Upper lobe of right lung (tissue), 1 donor: Measurements from ENCODE around the gene ATOH7. TPM values are rescaled to one million over a fixed set of nuclear protein-coding genes. Genes with fewer than 3 reads are reported as not detected.
"Not testable (repeated sequence)": the region's sequence is repeated elsewhere in the genome, so short reads cannot be mapped to it uniquely, and the experiment has no call there.

Experiments used
- ATAC-seq: fragments of 200-7000 bp; cut with Tn5 transposase; one replicate; pipeline ENCODE4 v1.9.1; 2020; ENCODE audit warnings: mild to moderate bottlenecking, moderate library complexity
- DNase-seq: peaks from one replicate; pipeline ENCODE4 v3.0.0-alpha.2; 2020
- H3K27ac ChIP-seq: fragments of 200-600 bp; one replicate; pipeline ENCODE4 v1.8.0; 2022
- H3K27me3 ChIP-seq: fragments of 200-600 bp; one replicate; pipeline ENCODE4 v1.8.0; 2022; ENCODE audit warnings: mild to moderate bottlenecking
- H3K36me3 ChIP-seq: fragments of 200-600 bp; one replicate; pipeline ENCODE4 v1.8.0; 2022
- H3K4me1 ChIP-seq: fragments of 200-600 bp; one replicate; pipeline ENCODE4 v1.8.0; 2022
- H3K4me3 ChIP-seq: fragments of 200-600 bp; one replicate; pipeline ENCODE4 v1.8.0; 2022; ENCODE audit warnings: mild to moderate bottlenecking
- H3K9me3 ChIP-seq: fragments of 200-600 bp; one replicate; pipeline ENCODE4 v1.8.0; 2022
- CTCF ChIP-seq: fragments of 200-600 bp; IDR thresholded peaks from one replicate; pipeline ENCODE4 v1.8.0; 2022; ENCODE audit warnings: antibody characterized with exemption
- intact Hi-C: fragments of 100-400 bp; cut with DNase I; formaldehyde crosslinking; loops from one replicate; pipeline ENCODE4 v1.11.0; 2022
- long read RNA-seq: library from polyadenylated mRNA; unstranded; transcript quantifications from one replicate; pipeline ENCODE4 v2.0.0, GENCODE V29; 2021
- total RNA-seq: library from RNA; stranded (reverse); fragmentation: NEBNext Ultra II Directional; extraction: Animal tissue kit (Norgen Biotek cat#: 25700); gene quantifications from one replicate; pipeline ENCODE4 v1.2.1, GENCODE V29; 2021
- donor health status: DM: no; HTN: yes; CAD: no; lungs with severe emphysema.

ATOH7 gene
- not detected for total RNA-seq
- long read RNA-seq = 0 reads

- ATAC-seq (no peak), DNase-seq (no peak)
- Histone ChIP-seq H3K36me3 (no peaks in the 10 kb centered on the region), H3K4me3 (peak within 1 kb of the TSS; percentile 66), H3K27ac (peak within 1 kb of the TSS; percentile 30), H3K4me1 (peaks cover 13% of the 10 kb centered on the region), H3K27me3 (peaks cover 13% of the 10 kb centered on the region), H3K9me3 (no peaks in the 10 kb centered on the region)
- intact Hi-C loops = no loop called here
- TF ChIP-seq CTCF = no peak
Measured at GRCh38 chr10:68231817-68232251, at the start of gene ATOH7. ATOH7 (minus strand) TSS chr10:68232113; CDS start chr10:68231677, 436 bp downstream.

- H3K9me3 ChIP-seq = no peaks in the 10 kb centered on the region
- H3K36me3 ChIP-seq = no peaks in the 10 kb centered on the region
- H3K4me3 ChIP-seq = no peak overlapping the region
- H3K27ac ChIP-seq = no peak overlapping the region
- intact Hi-C loops = no loop called here
- TF ChIP-seq CTCF = no peak
- DNase-seq (no peak), ATAC-seq (no peak)
- no peaks in the 10 kb centered on the region for H3K27me3 ChIP-seq
- H3K4me1 ChIP-seq = no peaks in the 10 kb centered on the region
Measured at GRCh38 chr10:68280758-68281157, 48.8 kb upstream of the ATOH7 start.

GRCh38 chr10:68278906-68279753 is 47.2 kb upstream of the ATOH7 start:
- DNase-seq, H3K4me3 ChIP-seq, H3K36me3 ChIP-seq, H3K4me1 ChIP-seq, H3K27ac ChIP-seq, intact Hi-C loops, H3K9me3 ChIP-seq, ATAC-seq, H3K27me3 ChIP-seq: not testable (repeated sequence)

- H3K36me3 ChIP-seq, H3K27me3 ChIP-seq, H3K4me1 ChIP-seq, H3K9me3 ChIP-seq, ATAC-seq, H3K27ac ChIP-seq, H3K4me3 ChIP-seq, intact Hi-C loops, DNase-seq: not testable (repeated sequence)
Measured at GRCh38 chr10:68277814-68278213, 45.9 kb upstream of the ATOH7 start.

- H3K4me3 ChIP-seq = no peak overlapping the region
- TF ChIP-seq CTCF = no peak
- intact Hi-C loops = no loop called here
- no peaks in the 10 kb centered on the region for H3K27me3 ChIP-seq
- H3K36me3 ChIP-seq = no peaks in the 10 kb centered on the region
- DNase-seq (no peak), ATAC-seq (no peak)
- no peaks in the 10 kb centered on the region for H3K4me1 ChIP-seq
- H3K9me3 ChIP-seq = no peaks in the 10 kb centered on the region
- no peak overlapping the region for H3K27ac ChIP-seq
Measured at GRCh38 chr10:68276224-68276623, 44.3 kb upstream of the ATOH7 start.

GRCh38 chr10:68275600-68276126 is 43.8 kb upstream of the ATOH7 start:
- no peak overlapping the region for H3K27ac ChIP-seq
- H3K9me3 ChIP-seq = no peaks in the 10 kb centered on the region
- DNase-seq (no peak), ATAC-seq (no peak)
- no peaks in the 10 kb centered on the region for H3K36me3 ChIP-seq
- no peaks in the 10 kb centered on the region for H3K27me3 ChIP-seq
- H3K4me3 ChIP-seq = no peak overlapping the region
- intact Hi-C loops = no loop called here
- H3K4me1 ChIP-seq = no peaks in the 10 kb centered on the region
- TF ChIP-seq CTCF = no peak
